T-helper 2 cell treated with Interferon-gamma antibody and Interleukin-4, amounts not matched to agents 100 ng/mL and 5 ng/mL, for 36 hours (primary cell): ENCODE data around the gene SRRM2. TPM values are rescaled to one million over a fixed set of nuclear protein-coding genes. Genes with fewer than 3 reads are reported as not detected.

Experiments used
- intact Hi-C: fragments of 100-400 bp; cut with micrococcal nuclease; formaldehyde crosslinking; loops from one replicate; pipeline ENCODE4 v1.15.1; 2023
- total RNA-seq: library from RNA; stranded (reverse); gene quantifications from 2 replicates; pipeline ENCODE4 v1.2.3, GENCODE V29; 2022

SRRM2 gene
- total RNA-seq, 1 donor from 2014 or later, result 595 TPM

DNA sequence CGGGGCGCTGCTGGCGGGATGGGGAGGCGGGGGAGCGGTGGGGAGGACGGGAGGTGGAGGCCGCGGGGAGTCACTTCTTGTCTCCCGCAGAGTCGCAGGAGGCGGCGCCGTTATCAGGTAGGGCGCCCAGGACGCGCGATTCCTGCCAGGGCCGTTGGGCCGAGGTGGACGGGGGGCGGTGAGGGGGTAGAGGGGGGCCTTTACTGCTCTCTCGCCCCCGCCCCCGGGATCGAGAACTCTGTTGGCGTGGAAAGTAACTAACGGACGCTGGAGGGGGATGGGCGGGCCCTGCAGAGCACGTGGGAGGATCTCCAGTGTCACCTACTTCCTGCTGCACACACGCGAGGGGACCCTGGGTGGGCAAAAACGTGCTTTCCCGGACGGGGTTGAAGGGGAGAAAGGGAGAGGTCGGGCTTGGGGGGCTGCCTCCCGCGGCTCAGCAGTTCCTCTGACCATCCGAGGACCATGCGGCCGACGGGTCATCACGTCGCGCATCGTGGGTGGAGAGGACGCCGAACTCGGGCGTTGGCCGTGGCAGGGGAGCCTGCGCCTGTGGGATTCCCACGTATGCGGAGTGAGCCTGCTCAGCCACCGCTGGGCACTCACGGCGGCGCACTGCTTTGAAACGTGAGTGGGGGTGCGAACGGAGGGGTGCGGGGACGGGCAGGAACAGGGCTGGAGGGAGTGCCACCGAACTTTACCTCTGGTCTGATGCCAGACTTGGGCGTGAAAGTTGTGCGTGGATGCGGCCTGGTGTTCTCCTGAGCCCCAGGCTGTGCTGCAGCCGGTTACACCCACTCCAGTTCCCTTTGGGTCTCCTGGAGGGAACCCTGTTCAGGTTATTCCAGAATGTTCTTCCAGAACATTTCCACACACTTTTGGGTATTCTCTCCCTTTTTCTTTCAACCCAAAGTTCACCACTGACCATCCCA, 65.2 kb downstream of the SRRM2 start:
- intact Hi-C loops, result no loop called here

DNA sequence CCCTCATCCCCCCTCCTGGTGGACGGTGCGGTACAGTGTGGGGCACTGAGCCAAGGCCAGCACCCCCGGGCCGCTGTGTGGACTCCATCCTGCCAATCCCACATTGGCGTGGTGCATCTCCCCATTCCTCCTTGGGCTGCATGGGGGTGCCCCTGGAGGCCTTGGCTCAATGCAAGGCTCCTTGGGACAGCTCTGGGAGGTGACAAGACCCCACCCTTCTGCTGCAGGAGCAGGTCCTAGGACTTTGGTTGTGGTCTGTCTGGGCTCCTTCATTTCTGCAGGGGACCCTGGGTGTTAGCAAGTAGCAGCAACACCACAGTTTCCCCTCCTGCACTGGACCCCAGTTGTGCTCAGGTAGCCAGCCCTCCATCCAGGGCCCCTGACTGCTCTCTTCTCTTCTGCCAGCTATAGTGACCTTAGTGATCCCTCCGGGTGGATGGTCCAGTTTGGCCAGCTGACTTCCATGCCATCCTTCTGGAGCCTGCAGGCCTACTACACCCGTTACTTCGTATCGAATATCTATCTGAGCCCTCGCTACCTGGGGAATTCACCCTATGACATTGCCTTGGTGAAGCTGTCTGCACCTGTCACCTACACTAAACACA, 65.9 kb downstream of the SRRM2 start:
- intact Hi-C loops, result no loop called here

DNA sequence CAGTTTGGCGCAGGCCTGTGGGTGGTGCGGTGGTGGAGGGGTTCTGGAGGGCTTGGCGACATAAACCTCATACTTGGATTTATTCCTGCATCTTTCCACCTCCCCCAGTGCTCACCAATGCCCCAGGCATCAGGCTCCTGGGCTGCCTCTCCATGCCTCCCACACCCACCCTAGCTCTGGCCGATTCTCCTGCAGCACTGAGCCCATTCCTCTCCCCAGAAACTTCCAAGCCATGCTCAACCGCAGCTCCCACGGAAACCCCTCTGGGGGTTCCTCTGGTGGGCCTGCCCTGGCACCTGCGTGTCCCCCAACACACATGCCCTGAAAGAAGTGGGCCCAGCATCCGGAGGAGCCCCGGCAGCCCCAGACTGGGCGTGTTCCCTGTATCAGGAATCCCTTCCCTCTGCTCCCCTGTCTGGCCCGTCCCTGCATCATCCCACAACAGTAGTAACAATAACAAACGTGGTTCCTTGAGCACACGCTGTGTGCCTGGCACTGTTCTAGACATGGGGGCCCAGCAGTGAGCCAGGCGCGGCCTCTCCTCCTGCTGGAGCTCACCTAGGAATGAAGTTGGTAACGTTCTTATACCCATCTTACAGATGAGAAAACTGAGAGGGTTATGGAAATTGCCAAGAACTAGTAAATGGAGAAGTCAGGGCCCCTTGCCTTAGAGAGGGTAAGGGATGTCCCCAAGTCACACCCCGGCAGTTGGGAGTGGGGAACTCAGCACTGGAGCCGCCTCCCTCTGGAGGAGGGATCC, 66.9 kb downstream of the SRRM2 start:
- intact Hi-C loops, result no loop called here

DNA sequence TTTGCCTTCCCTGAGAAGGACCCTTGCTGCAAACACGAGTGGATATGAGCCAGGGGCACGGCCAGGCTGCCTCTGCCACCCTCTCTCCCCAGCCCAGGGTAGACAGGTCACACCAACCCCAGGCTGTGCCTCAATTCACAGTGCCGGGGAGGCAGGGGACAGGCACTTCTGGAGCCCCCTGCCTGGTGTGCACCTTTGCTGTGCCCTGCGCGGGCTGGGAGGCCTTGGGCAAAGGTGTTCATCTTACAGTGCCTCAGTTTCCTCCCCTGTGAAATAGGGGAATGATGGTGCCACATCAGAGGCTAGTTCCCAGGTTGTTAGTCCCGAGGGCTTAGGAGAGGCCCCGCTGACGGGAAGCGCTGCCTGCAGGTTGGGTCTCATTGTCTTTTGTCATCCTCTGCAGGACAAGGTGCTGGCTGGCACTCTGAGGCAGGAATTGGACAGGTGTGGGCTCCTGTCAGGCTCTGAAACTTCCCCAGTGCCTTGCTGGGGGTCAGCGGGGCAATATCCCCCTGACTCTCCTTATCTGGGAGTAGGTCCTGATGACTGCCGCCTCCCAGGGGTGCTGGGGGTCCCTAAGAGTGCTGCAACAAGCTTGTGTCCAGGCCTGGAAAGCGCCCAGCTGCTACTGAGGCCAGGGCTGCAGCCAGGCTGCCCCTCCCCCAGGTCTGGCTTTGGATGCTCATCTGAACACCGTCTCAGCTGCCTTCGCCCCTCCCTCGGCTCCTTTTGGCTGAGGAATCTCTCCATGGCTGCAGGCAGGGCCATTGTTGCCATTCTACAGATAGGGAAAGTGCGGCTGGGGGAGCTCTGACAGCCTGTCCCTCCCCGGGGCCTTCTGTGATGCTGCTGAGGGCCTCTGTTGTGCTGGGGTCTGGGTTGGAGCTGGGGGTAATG, 67.7 kb downstream of the SRRM2 start:
- intact Hi-C loops, result no loop called here

Other genes with a start within 250 kb of the SRRM2 start
- gene ATP6V0C, start 238.7 kb upstream of the SRRM2 start, total RNA-seq, result 94.4 and 99.5 TPM in 2 replicates
- 41.2 and 44.8 TPM in 2 replicates for gene AMDHD2, start 232.3 kb upstream of the SRRM2 start, total RNA-seq
- gene CEMP1, start 221.2 kb upstream of the SRRM2 start, total RNA-seq, result not detected in 2 replicates
- 46.5 and 47.1 TPM in 2 replicates for gene PDPK1, start 214.6 kb upstream of the SRRM2 start, total RNA-seq
- 33.9 and 37.2 TPM in 2 replicates for gene KCTD5, start 70.1 kb upstream of the SRRM2 start, total RNA-seq
- gene PRSS27, start 32.4 kb upstream of the SRRM2 start, total RNA-seq, result 1.0 and 1.2 TPM in 2 replicates
- 232 TPM in 2 replicates for gene ELOB, start 24.6 kb downstream of the SRRM2 start, total RNA-seq
- gene PRSS33, start 34.9 kb downstream of the SRRM2 start, total RNA-seq, result not detected in 2 replicates
- not detected in 2 replicates for gene PRSS41, start 45.8 kb downstream of the SRRM2 start, total RNA-seq
- 5.7 and 6.6 TPM in 2 replicates for gene PRSS21, start 64.6 kb downstream of the SRRM2 start, total RNA-seq
- 6.5 and 8.0 TPM in 2 replicates for gene ZG16B, start 77.7 kb downstream of the SRRM2 start, total RNA-seq
- gene PRSS22, start 105.5 kb downstream of the SRRM2 start, total RNA-seq, result not detected in 2 replicates
- gene FLYWCH2, start 130.6 kb downstream of the SRRM2 start, total RNA-seq, result 20.0 and 23.6 TPM in 2 replicates
- 61.6 and 67.3 TPM in 2 replicates for gene FLYWCH1, start 159.3 kb downstream of the SRRM2 start, total RNA-seq
- not detected in 2 replicates for gene KREMEN2, start 211.6 kb downstream of the SRRM2 start, total RNA-seq
- 43.0 and 49.9 TPM in 2 replicates for gene PAQR4, start 216.7 kb downstream of the SRRM2 start, total RNA-seq
- gene PKMYT1, start 227.8 kb downstream of the SRRM2 start, total RNA-seq, result 124 and 125 TPM in 2 replicates